ENCODE measurements around the gene IL17C. TPM values are rescaled to one million over a fixed set of nuclear protein-coding genes. Genes with fewer than 3 reads are reported as not detected.

IL17C gene
- total and polyA plus RNA-seq, 2 donors (not counting 3 experiments of a cell fraction or from before 2014, with no cell fraction given) = 0.17 TPM; not detected in 1

GRCh38 chr16:88673716-88674379 lies 35.5 kb downstream of the IL17C start:
- Histone ChIP-seq H3K27ac (ENCODE audit: insufficient read depth, low read depth, low read length) (no peak overlapping the region), H3K9me1 (replicated peaks; ENCODE audit: control insufficient read depth, extremely low read depth, insufficient read depth, low read length) (no peaks in the 10 kb centered on the region), H3K9me3 (replicated peaks; ENCODE audit: control insufficient read depth, insufficient read depth, low read length) (no peaks in the 10 kb centered on the region), H2AFZ (ENCODE audit: low read depth, low read length) (no peak overlapping the region), H3K36me3 (ENCODE audit: control insufficient read depth in 2 of 2, extremely low read depth in 1 of 2, insufficient read depth in 2 of 2, low read length in 2 of 2) (peaks cover 0 to 2% of the 10 kb centered on the region in 2 experiments), H3K4me2 (ENCODE audit: insufficient read depth, low read length) (no peak overlapping the region), H3K4me1 (ENCODE audit: control insufficient read depth, extremely low read depth, insufficient read depth, low read length) (no peaks in the 10 kb centered on the region), H3K27me3 (ENCODE audit: control insufficient read depth in 2 of 2, insufficient read depth in 2 of 2, low read length in 2 of 2) (no peaks in the 10 kb centered on the region), H3K9ac (replicated peaks; ENCODE audit: extremely low read depth, insufficient read depth, low read length) (no peak overlapping the region), H3K4me3 (replicated peaks in 1 of 3; ENCODE audit: insufficient read depth in 1 of 3, low read depth in 1 of 3, low read length in 3 of 3) (no peak overlapping the region), H3K79me2 (ENCODE audit: control insufficient read depth, insufficient read depth, low read length) (no peaks in the 10 kb centered on the region), H4K20me1 (replicated peaks; ENCODE audit: control insufficient read depth, extremely low read depth, insufficient read depth, low read length) (no peaks in the 10 kb centered on the region)
- ChIA-PET POLR2A (no interaction called here), CTCF (interaction anchor here (0.8 to 1.5 kb wide), 2 partner anchors 11 to 31 kb away, joined by 3 to 5 read pairs; no protein-coding TSS in a partner anchor)
- TF ChIP-seq, protein P1, sequence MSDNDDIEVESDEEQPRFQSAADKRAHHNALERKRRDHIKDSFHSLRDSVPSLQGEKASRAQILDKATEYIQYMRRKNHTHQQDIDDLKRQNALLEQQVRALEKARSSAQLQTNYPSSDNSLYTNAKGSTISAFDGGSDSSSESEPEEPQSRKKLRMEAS (IDR thresholded peaks at IDR 0.05; ENCODE audit: insufficient read depth, insufficient read length) = no peak
- TF ChIP-seq FOS (IDR thresholded peaks at IDR 0.05; ENCODE audit: borderline replicate concordance, insufficient read depth, low read length) = no peak
- FAIRE-seq (no peak), DNase-seq (ENCODE audit: low read depth, low spot score) (no peak)
- dilution Hi-C loops (cut with MboI; ENCODE audit: extremely low pct_ligation_motif_present, low sequenced_read_pairs) (no loop called here), intact Hi-C loops (cut with micrococcal nuclease) (no loop called here)
- BruUV-seq (replicated peaks) = no TSS peak

DNA sequence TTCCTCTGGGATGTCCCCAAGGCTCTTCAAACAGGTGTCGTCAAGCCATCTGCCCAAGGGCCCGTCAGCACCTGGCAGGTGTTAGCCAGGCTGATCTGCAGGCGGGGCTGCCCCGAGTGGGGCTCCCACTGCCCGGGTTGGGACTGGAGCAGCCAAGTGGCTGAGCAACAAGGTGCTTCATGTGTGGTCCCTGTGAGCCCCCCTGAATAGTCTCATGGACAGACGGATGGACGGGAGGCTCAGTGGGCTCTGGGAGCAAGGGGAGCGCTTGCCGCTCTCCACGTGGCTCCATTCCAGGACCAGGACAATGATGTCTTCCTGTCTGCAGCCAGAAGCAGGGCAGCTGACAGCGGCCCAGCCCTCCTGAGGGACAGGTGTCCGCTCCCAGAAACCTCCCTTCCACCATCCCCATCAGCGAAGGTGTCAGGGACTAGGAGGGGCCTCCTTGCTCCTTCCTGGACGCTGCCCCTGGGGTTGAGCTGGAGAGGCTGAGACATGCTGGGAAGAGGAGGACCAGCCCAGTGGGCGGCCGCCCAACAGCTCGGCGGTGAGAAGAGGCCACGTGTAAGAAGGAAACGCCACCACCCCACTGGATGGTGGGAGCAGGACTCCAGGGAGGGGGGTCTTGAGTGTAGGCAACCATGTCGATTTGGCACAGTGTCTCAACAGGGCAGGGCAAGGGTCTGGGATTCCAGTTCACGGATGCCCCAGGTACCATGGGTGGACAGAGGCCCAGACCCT lies 38.3 kb downstream of the IL17C start:
- FAIRE-seq (no peak), DNase-seq (ENCODE audit: low read depth, low spot score) (no peak)
- H3K4me3 ChIP-seq (replicated peaks in 1 of 3; ENCODE audit: insufficient read depth in 1 of 3, low read depth in 1 of 3, low read length in 3 of 3) = no peak overlapping the region
- H2AFZ ChIP-seq (ENCODE audit: low read depth, low read length) = no peak overlapping the region
- H3K9ac ChIP-seq (replicated peaks; ENCODE audit: extremely low read depth, insufficient read depth, low read length) = no peak overlapping the region
- no peaks in the 10 kb centered on the region for H3K79me2 ChIP-seq (ENCODE audit: control insufficient read depth, insufficient read depth, low read length)
- CTCF ChIA-PET = interaction anchor here (1.7 kb wide), 1 partner anchor 12 kb away, joined by 5 read pairs; no protein-coding TSS in a partner anchor
- POLR2A ChIA-PET = no interaction called here
- dilution Hi-C loops (cut with MboI; ENCODE audit: extremely low pct_ligation_motif_present, low sequenced_read_pairs) = no loop called here
- H3K4me1 ChIP-seq (ENCODE audit: control insufficient read depth, extremely low read depth, insufficient read depth, low read length) = peaks cover 1% of the 10 kb centered on the region
- peaks cover 0 to 2% of the 10 kb centered on the region in 2 experiments for H3K36me3 ChIP-seq (ENCODE audit: control insufficient read depth in 2 of 2, extremely low read depth in 1 of 2, insufficient read depth in 2 of 2, low read length in 2 of 2)
- BruUV-seq (replicated peaks) = no TSS peak
- H3K9me3 ChIP-seq (replicated peaks; ENCODE audit: control insufficient read depth, insufficient read depth, low read length) = no peaks in the 10 kb centered on the region
- intact Hi-C loops (cut with micrococcal nuclease) = no loop called here
- H3K27ac ChIP-seq (ENCODE audit: insufficient read depth, low read depth, low read length) = no peak overlapping the region
- no peaks in the 10 kb centered on the region for H3K9me1 ChIP-seq (replicated peaks; ENCODE audit: control insufficient read depth, extremely low read depth, insufficient read depth, low read length)
- H4K20me1 ChIP-seq (replicated peaks; ENCODE audit: control insufficient read depth, extremely low read depth, insufficient read depth, low read length) = no peaks in the 10 kb centered on the region
- no peak for TF ChIP-seq JUN (IDR thresholded peaks at IDR 0.05; ENCODE audit: borderline replicate concordance, insufficient read depth, insufficient read length, low read depth)
- no peak overlapping the region for H3K4me2 ChIP-seq (ENCODE audit: insufficient read depth, low read length)
- no peaks in the 10 kb centered on the region for H3K27me3 ChIP-seq (ENCODE audit: control insufficient read depth in 2 of 2, insufficient read depth in 2 of 2, low read length in 2 of 2)

Measured in endothelial cell of umbilical vein (primary cell).